H1 (cell line): ENCODE measurements around the gene ZNF184. TPM values are rescaled to one million over a fixed set of nuclear protein-coding genes. Genes with fewer than 3 reads are reported as not detected.

Experiments
- SIN3A ChIP-seq, 2 experiments: IDR thresholded peaks in 1 of 2; conservative IDR thresholded peaks in 1 of 2; 2 replicates each; pipeline ENCODE4 v1.6.1; 2011 to 2012; ENCODE audit warnings: low read length in 2 of 2, improper control_type of control experiment in 1 of 2, low read depth in 1 of 2, mild to moderate bottlenecking in 1 of 2
- SP2 ChIP-seq: IDR thresholded peaks from 2 replicates; pipeline ENCODE4 v1.6.1; 2012; ENCODE audit warnings: mild to moderate bottlenecking, low read length, inconsistent platforms
- TBP ChIP-seq: IDR thresholded peaks from 2 replicates; pipeline ENCODE4 v1.6.1; 2011; ENCODE audit warnings: low read depth, low read length, improper control_type of control experiment
- TEAD4 ChIP-seq: IDR thresholded peaks from 2 replicates; pipeline ENCODE4 v1.6.1; 2012; ENCODE audit warnings: low read depth, low read length, inconsistent platforms, mixed read lengths
- polyA plus RNA-seq, 7 experiments: library from polyadenylated mRNA; depleted of rRNA in 3 of 7; stranded (reverse) in 5 of 7; unstranded in 2 of 7; fragments of >200 nt in 5 of 7; fragments of 200-250 nt in 2 of 7; gene quantifications; 1 replicate in 5 of 7; 2 replicates in 1 of 7; 4 replicates in 1 of 7; pipeline versions ENCODE4 v1.2.1 to v1.2.3, GENCODE V29; 2011 to 2013; ENCODE audit warnings: missing spikeins in 2 of 7, mixed read lengths in 2 of 7
- total RNA-seq: library from RNA; stranded (reverse); fragmentation: NEBNext Ultra II Directional; extraction: Animal tissue kit (Norgen Biotek cat#: 25700); gene quantifications from 2 replicates; pipeline ENCODE4 v1.2.1, GENCODE V29; 2021

The ZNF184 gene
- total and polyA plus RNA-seq, 2 of the 8 experiments (the other 6 are each of a cell fraction or from before 2014, with no cell fraction given), result 1.9 to 12.3 TPM

DNA sequence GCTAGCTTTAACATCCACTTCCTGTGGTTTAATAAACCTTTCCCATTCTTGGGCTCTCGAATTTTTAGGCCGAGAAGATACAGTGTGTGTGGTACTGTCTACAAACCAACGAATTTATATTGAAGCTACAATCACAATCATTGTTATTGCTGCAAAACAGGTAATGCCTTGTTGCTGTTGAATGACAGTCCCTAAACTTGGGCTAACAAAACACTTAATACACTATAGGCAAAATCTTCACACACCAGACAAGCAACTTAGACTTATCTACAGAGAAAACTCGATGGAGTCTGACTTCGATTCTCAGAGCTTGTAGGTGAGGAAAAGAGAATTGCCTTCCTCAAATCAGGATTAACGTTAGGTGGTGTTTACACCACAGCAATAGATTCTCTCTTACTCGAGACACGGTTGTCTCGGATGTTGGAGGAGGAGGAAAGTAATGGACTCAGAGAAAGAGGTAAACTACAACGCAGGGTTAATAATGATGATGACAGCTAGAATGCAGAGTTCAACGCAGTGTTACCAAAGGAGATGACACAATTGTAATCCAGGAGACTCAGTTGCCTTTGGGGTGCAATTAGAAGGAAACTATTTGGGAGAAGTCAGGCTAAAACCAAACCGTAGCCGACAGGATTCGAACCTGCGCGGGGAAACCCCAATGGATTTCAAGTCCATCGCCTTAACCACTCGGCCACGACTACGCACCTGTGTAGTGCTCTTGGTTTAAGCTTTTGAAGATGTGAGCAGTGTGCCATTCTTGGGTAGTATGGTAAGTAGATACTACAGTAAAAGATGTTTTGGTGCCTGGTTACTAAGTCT lies 32.5 kb upstream of the ZNF184 start (continued):
- TF ChIP-seq TEAD4 (peak; percentile 74), SIN3A (conservative IDR thresholded peaks at IDR 0.05 in 1 of 2, IDR thresholded peaks at IDR 0.05 in 1 of 2; ENCODE audit: low read depth in 1 of 2, low read length in 2 of 2) (0 out of 4 replicates have a peak, but pooled peaks have one; percentile 44 to 60), SP2 (no peak), TBP (peak; percentile 99)
